GM21576 (cell line): ENCODE measurements around the gene NTNG1.
"Not testable (repeated sequence)": the region's sequence is repeated elsewhere in the genome, so short reads cannot be mapped to it uniquely, and the experiment has no call there.

Experiments
- ATAC-seq: cut with Tn5 transposase; IDR thresholded peaks from one replicate; pipeline ENCODE4 v1.9.1; 2021; ENCODE audit warnings: mild to moderate bottlenecking, moderate library complexity; ENCODE audit not compliant: unreplicated experiment

The NTNG1 gene

GRCh38 chr1:107142666-107143065, 1.8 kb downstream of the NTNG1 start:
- ATAC-seq, result no peak

GRCh38 chr1:107145637-107146036, 4.8 kb downstream of the NTNG1 start:
- no peak for ATAC-seq

GRCh38 chr1:107147843-107148242, 7.0 kb downstream of the NTNG1 start:
- no peak for ATAC-seq

GRCh38 chr1:107149946-107150345, 9.1 kb downstream of the NTNG1 start:
- ATAC-seq, result no peak

GRCh38 chr1:107151295-107151694, 10.5 kb downstream of the NTNG1 start:
- ATAC-seq, result no peak

GRCh38 chr1:107152395-107152794, 11.6 kb downstream of the NTNG1 start:
- ATAC-seq, result no peak

GRCh38 chr1:107153014-107153413, 12.2 kb downstream of the NTNG1 start:
- ATAC-seq, result no peak

GRCh38 chr1:107158496-107158895, 17.7 kb downstream of the NTNG1 start:
- no peak for ATAC-seq

GRCh38 chr1:107158991-107159390, 18.2 kb downstream of the NTNG1 start:
- ATAC-seq, result no peak

- ATAC-seq, result no peak
Observed at GRCh38 chr1:107162745-107163144, 21.9 kb downstream of the NTNG1 start.

- ATAC-seq, result not testable (repeated sequence)
Observed at GRCh38 chr1:107164901-107165300, 24.1 kb downstream of the NTNG1 start.

- no peak for ATAC-seq
Observed at GRCh38 chr1:107169615-107170014, 28.8 kb downstream of the NTNG1 start.

GRCh38 chr1:107171333-107171732, 30.5 kb downstream of the NTNG1 start:
- no peak for ATAC-seq

GRCh38 chr1:107172450-107173170, 31.8 kb downstream of the NTNG1 start:
- no peak for ATAC-seq

- ATAC-seq, result no peak
Observed at GRCh38 chr1:107175102-107175909, 34.5 kb downstream of the NTNG1 start.

- no peak for ATAC-seq
Observed at GRCh38 chr1:107181253-107181969, 40.6 kb downstream of the NTNG1 start.

- ATAC-seq, result no peak
Observed at GRCh38 chr1:107183011-107183410, 42.2 kb downstream of the NTNG1 start.

- ATAC-seq, result no peak
Observed at GRCh38 chr1:107184888-107185287, 44.0 kb downstream of the NTNG1 start.

- no peak for ATAC-seq
Observed at GRCh38 chr1:107187399-107187798, 46.6 kb downstream of the NTNG1 start.

GRCh38 chr1:107188160-107188559, 47.3 kb downstream of the NTNG1 start:
- ATAC-seq, result no peak

GRCh38 chr1:107194380-107194779, 53.5 kb downstream of the NTNG1 start:
- ATAC-seq, result no peak

GRCh38 chr1:107195476-107195875, 54.6 kb downstream of the NTNG1 start:
- no peak for ATAC-seq
